Liver (tissue), 9 donors: ENCODE results near the gene PDZRN4. TPM values are rescaled to one million over a fixed set of nuclear protein-coding genes. Genes with fewer than 3 reads are reported as not detected.

ENCODE experiments used
- DNase-seq: peaks from one replicate; pipeline ENCODE4 v3.0.0-alpha.2; 2017; ENCODE audit warnings: low spot score
- H3K27ac ChIP-seq, 2 donors: one replicate each; pipeline ENCODE4 v1.7.0; 2013; ENCODE audit warnings: inconsistent platforms in 2 of 2, low read length in 2 of 2, control low read depth in 1 of 2, low read depth in 1 of 2, mild to moderate bottlenecking in 1 of 2
- H3K27me3 ChIP-seq, 4 donors: one replicate each; pipeline versions ENCODE4 v1.6.1 to v1.7.0; 2013; ENCODE audit warnings: low read length in 3 of 4, inconsistent platforms in 1 of 4, mild to moderate bottlenecking in 1 of 4, moderate library complexity in 1 of 4; ENCODE audit not compliant: control insufficient read depth in 4 of 4, insufficient read depth in 4 of 4
- H3K36me3 ChIP-seq, 4 donors: one replicate each; pipeline versions ENCODE4 v1.6.1 to v1.7.0; 2013; ENCODE audit warnings: low read length in 3 of 4, mild to moderate bottlenecking in 3 of 4, low read depth in 1 of 4, moderate library complexity in 1 of 4; ENCODE audit not compliant: control insufficient read depth in 4 of 4, insufficient read depth in 3 of 4
- H3K4me1 ChIP-seq, 4 donors: one replicate each; pipeline versions ENCODE4 v1.6.1 to v1.7.0; 2013; ENCODE audit warnings: low read length in 3 of 4, mild to moderate bottlenecking in 3 of 4, moderate library complexity in 1 of 4; ENCODE audit not compliant: control insufficient read depth in 4 of 4, insufficient read depth in 4 of 4
- H3K4me3 ChIP-seq, 3 donors: one replicate each; pipeline versions ENCODE4 v1.6.1 to v1.7.0; 2013; ENCODE audit warnings: low read length in 3 of 3, control low read depth in 1 of 3, low read depth in 1 of 3, mild to moderate bottlenecking in 1 of 3
- H3K9ac ChIP-seq, 2 donors: one replicate each; pipeline ENCODE4 v1.7.0; 2013; ENCODE audit warnings: low read length in 2 of 2, mild to moderate bottlenecking in 2 of 2, moderate library complexity in 2 of 2, control low read depth in 1 of 2, low read depth in 1 of 2
- H3K9me3 ChIP-seq, 4 donors: one replicate each; pipeline versions ENCODE4 v1.6.1 to v1.7.0; 2013; ENCODE audit warnings: low read length in 3 of 4; ENCODE audit not compliant: control insufficient read depth in 4 of 4
- ATF3 ChIP-seq: IDR thresholded peaks from 2 replicates; pipeline ENCODE4 v1.6.1; 2016; ENCODE audit warnings: antibody characterized with exemption
- CTCF ChIP-seq: fragments of 150-350 bp; IDR thresholded peaks from 2 replicates; pipeline ENCODE4 v1.5.1; 2017; ENCODE audit warnings: improper control_type of control experiment, low read depth, low read length; ENCODE audit not compliant: missing input control
- EGR1 ChIP-seq, 2 donors: IDR thresholded peaks; 2 replicates each; pipeline ENCODE4 v1.6.1; 2016 to 2018; ENCODE audit warnings: antibody characterized with exemption in 2 of 2, low read depth in 2 of 2
- FOXA1 ChIP-seq: IDR thresholded peaks from 2 replicates; pipeline ENCODE4 v1.6.1; 2016; ENCODE audit warnings: antibody characterized with exemption
- FOXA2 ChIP-seq: IDR thresholded peaks from 2 replicates; pipeline ENCODE4 v1.6.1; 2016; ENCODE audit warnings: antibody characterized with exemption
- GABPA ChIP-seq, 2 donors: IDR thresholded peaks in 1 of 2; conservative IDR thresholded peaks in 1 of 2; 2 replicates each; pipeline ENCODE4 v1.6.1; 2016; ENCODE audit warnings: antibody characterized with exemption in 2 of 2, mild to moderate bottlenecking in 1 of 2, moderate library complexity in 1 of 2
- HNF4A ChIP-seq, 2 donors: conservative IDR thresholded peaks; 2 replicates each; pipeline ENCODE4 v1.6.1; 2016; ENCODE audit warnings: antibody characterized with exemption in 2 of 2, mild to moderate bottlenecking in 2 of 2
- HNF4G ChIP-seq: IDR thresholded peaks from 2 replicates; pipeline ENCODE4 v1.6.1; 2016; ENCODE audit warnings: antibody characterized with exemption
- JUND ChIP-seq, 2 donors: IDR thresholded peaks; 2 replicates each; pipeline ENCODE4 v1.6.1; 2016; ENCODE audit warnings: antibody characterized with exemption in 2 of 2
- MAX ChIP-seq: IDR thresholded peaks from 2 replicates; pipeline ENCODE4 v1.6.1; 2016; ENCODE audit warnings: antibody characterized with exemption
- NR2F2 ChIP-seq: IDR thresholded peaks from 2 replicates; pipeline ENCODE4 v1.6.1; 2016; ENCODE audit warnings: antibody characterized with exemption
- RAD21 ChIP-seq, 2 donors: IDR thresholded peaks; 2 replicates each; pipeline ENCODE4 v1.6.1; 2016; ENCODE audit warnings: antibody characterized with exemption in 2 of 2, mild to moderate bottlenecking in 2 of 2
- REST ChIP-seq: IDR thresholded peaks from 2 replicates; pipeline ENCODE4 v1.6.1; 2016; ENCODE audit warnings: antibody characterized with exemption, mild to moderate bottlenecking
- RXRA ChIP-seq, 2 donors: IDR thresholded peaks; 2 replicates each; pipeline ENCODE4 v1.6.1; 2017 to 2018; ENCODE audit warnings: antibody characterized with exemption in 2 of 2, mild to moderate bottlenecking in 1 of 2
- SP1 ChIP-seq: IDR thresholded peaks from 2 replicates; pipeline ENCODE4 v1.6.1; 2018; ENCODE audit warnings: antibody characterized with exemption, mild to moderate bottlenecking
- TAF1 ChIP-seq: conservative IDR thresholded peaks from 2 replicates; pipeline ENCODE4 v1.6.1; 2016; ENCODE audit warnings: antibody characterized with exemption, mild to moderate bottlenecking
- YY1 ChIP-seq: IDR thresholded peaks from 2 replicates; pipeline ENCODE4 v1.6.1; 2016; ENCODE audit warnings: antibody characterized with exemption, mild to moderate bottlenecking
- ZBTB33 ChIP-seq: IDR thresholded peaks from 2 replicates; pipeline ENCODE4 v1.6.1; 2016; ENCODE audit warnings: antibody characterized with exemption
- WGBS: extraction: QIAGEN DNeasy Blood & Tissue Kit; methylation state at CpG from one replicate; pipeline ENCODE4 v1.1.7; 2013; 5-methylcytosine and 5-hydroxymethylcytosine counted together
- polyA plus RNA-seq, 2 donors: library from polyadenylated mRNA; stranded (reverse) in 1 of 2; unstranded in 1 of 2; fragments of 200-250 nt in 1 of 2; fragments of >200 nt in 1 of 2; fragmentation: Nextera tagmentation in 1 of 2; extraction: Ambion mirVana in 1 of 2; gene quantifications; one replicate each; pipeline versions ENCODE4 v1.2.1 to v1.2.3, GENCODE V29; 2013 to 2015
- total RNA-seq, 2 donors: library from RNA; depleted of rRNA; stranded (reverse); fragments of >200 nt; gene quantifications; one replicate each; pipeline ENCODE4 v1.2.3, GENCODE V29; 2014
- donor health status: healthy.
- donor health status: healthy.
- donor health status: healthy.
- donor health status: healthy.
- donor health status: healthy.

PDZRN4 gene
- total and polyA plus RNA-seq, 4 donors: 0.11 to 1.1 (median 0.24) TPM

GRCh38 chr12:41220931-41221330 is 32.8 kb downstream of the PDZRN4 start:
- H3K27me3 ChIP-seq: no peaks in the 10 kb centered on the region
- no peaks in the 10 kb centered on the region for H3K4me1 ChIP-seq
- 73% methylated on average over 2 of the region's 2 CpGs for WGBS
- no peaks in the 10 kb centered on the region for H3K9me3 ChIP-seq
- no peak for DNase-seq
- TF ChIP-seq FOXA2 (no peak), ZBTB33 (no peak), NR2F2 (no peak), RAD21 (IDR thresholded peaks at IDR 0.05) (no peak), FOXA1 (no peak), HNF4G (no peak), MAX (no peak), JUND (IDR thresholded peaks at IDR 0.05) (no peak), TAF1 (no peak), HNF4A (conservative IDR thresholded peaks at IDR 0.05) (no peak), EGR1 (IDR thresholded peaks at IDR 0.05; ENCODE audit: low read depth in 2 of 2) (no peak), GABPA (IDR thresholded peaks at IDR 0.05 in 1 of 2, conservative IDR thresholded peaks at IDR 0.05 in 1 of 2) (no peak), SP1 (no peak), ATF3 (no peak), REST (no peak), RXRA (IDR thresholded peaks at IDR 0.05) (no peak), YY1 (no peak), CTCF (no peak)
- H3K27ac ChIP-seq: no peak overlapping the region
- no peak overlapping the region for H3K4me3 ChIP-seq
- no peak overlapping the region for H3K9ac ChIP-seq
- no peaks in the 10 kb centered on the region for H3K36me3 ChIP-seq
